ENCODE data around the gene PTH2. TPM values are rescaled to one million over a fixed set of nuclear protein-coding genes. Genes with fewer than 3 reads are reported as not detected.

PTH2 gene
- total and polyA plus RNA-seq, 2 of the 8 experiments (the other 6 are each of a cell fraction or from before 2014, with no cell fraction given), result not detected

DNA sequence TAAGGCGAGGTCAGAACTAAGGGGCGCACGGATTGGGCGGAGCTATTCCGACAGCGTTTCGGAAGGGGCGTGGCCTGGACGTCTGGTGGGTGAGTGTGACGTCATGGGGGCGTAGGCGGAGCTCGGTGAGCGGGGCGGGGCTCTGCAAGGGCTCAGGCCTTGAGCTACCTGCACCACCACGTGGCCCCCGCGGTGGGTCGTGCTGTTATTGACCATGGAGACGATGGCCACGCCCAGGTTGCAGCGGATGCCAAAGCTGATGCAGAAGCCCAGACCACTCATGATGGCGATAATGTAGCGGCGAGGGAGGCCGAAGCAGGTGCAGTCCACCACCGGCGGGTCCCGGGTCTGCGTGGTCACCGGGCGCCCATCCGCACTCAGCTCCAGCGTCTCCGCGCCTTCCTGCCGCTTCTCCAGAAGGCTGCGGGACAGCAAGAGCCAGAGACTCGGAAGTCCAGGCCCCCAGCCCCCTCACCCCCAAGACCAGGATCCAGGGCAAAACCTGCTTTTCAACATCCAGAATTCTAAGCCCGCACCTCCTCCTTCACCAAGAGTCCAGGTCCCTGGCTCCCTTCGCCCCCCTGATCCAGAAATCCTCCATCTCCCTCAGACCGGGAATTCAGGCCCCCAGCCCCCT lies 13.3 kb upstream of the PTH2 start (continued):
- TF ChIP-seq, protein P1, sequence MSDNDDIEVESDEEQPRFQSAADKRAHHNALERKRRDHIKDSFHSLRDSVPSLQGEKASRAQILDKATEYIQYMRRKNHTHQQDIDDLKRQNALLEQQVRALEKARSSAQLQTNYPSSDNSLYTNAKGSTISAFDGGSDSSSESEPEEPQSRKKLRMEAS (IDR thresholded peaks at IDR 0.05), result peak; percentile 96
- TF ChIP-seq EGR1 (IDR thresholded peaks at IDR 0.05; ENCODE audit: borderline replicate concordance, low read depth, low read length) (peak; percentile 61; the same call in 1 of the 2 replicates), NRF1 (IDR thresholded peaks at IDR 0.05; ENCODE audit: low read depth, low read length) (no peak), CREB1 (IDR thresholded peaks at IDR 0.05) (peak; percentile 95), SIRT6 (IDR thresholded peaks at IDR 0.05; ENCODE audit: low read length) (no peak), CBX8 (IDR thresholded peaks at IDR 0.05; ENCODE audit: borderline replicate concordance, low read depth, low read length) (no peak), SP4 (IDR thresholded peaks at IDR 0.05; ENCODE audit: low read length) (0 out of 2 replicates have a peak, but pooled peaks have one; percentile 41), GTF2F1 (IDR thresholded peaks at IDR 0.05; ENCODE audit: borderline replicate concordance, low read depth, low read length) (no peak), CBX5 (IDR thresholded peaks at IDR 0.05; ENCODE audit: low read depth, low read length) (no peak), SIN3A (conservative IDR thresholded peaks at IDR 0.05 in 1 of 2, IDR thresholded peaks at IDR 0.05 in 1 of 2; ENCODE audit: low read depth in 1 of 2, low read length in 2 of 2) (peak in 1 of 2 experiments; percentile 68; a peak in 1 of 4 replicates), CHD1 (IDR thresholded peaks at IDR 0.05; ENCODE audit: low read depth, low read length) (no peak), RAD21 (IDR thresholded peaks at IDR 0.05 in 1 of 2, conservative IDR thresholded peaks at IDR 0.05 in 1 of 2; ENCODE audit: low read depth in 2 of 2, low read length in 2 of 2) (no peak), SUZ12 (IDR thresholded peaks at IDR 0.05; ENCODE audit: low read length) (no peak), JUN (IDR thresholded peaks at IDR 0.05; ENCODE audit: low read depth, low read length) (no peak), BCL11A (IDR thresholded peaks at IDR 0.05; ENCODE audit: low read depth in 2 of 2, low read length in 2 of 2) (no peak), KDM1A (IDR thresholded peaks at IDR 0.05; ENCODE audit: borderline replicate concordance, low read length) (no peak)
- TF ChIP-seq, protein P2, sequence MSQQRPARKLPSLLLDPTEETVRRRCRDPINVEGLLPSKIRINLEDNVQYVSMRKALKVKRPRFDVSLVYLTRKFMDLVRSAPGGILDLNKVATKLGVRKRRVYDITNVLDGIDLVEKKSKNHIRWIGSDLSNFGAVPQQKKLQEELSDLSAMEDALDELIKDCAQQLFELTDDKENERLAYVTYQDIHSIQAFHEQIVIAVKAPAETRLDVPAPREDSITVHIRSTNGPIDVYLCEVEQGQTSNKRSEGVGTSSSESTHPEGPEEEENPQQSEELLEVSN (IDR thresholded peaks at IDR 0.05), result peak; percentile 44; the same call in 1 of the 2 replicates
- TF ChIP-seq, protein P3, sequence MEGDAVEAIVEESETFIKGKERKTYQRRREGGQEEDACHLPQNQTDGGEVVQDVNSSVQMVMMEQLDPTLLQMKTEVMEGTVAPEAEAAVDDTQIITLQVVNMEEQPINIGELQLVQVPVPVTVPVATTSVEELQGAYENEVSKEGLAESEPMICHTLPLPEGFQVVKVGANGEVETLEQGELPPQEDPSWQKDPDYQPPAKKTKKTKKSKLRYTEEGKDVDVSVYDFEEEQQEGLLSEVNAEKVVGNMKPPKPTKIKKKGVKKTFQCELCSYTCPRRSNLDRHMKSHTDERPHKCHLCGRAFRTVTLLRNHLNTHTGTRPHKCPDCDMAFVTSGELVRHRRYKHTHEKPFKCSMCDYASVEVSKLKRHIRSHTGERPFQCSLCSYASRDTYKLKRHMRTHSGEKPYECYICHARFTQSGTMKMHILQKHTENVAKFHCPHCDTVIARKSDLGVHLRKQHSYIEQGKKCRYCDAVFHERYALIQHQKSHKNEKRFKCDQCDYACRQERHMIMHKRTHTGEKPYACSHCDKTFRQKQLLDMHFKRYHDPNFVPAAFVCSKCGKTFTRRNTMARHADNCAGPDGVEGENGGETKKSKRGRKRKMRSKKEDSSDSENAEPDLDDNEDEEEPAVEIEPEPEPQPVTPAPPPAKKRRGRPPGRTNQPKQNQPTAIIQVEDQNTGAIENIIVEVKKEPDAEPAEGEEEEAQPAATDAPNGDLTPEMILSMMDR (IDR thresholded peaks at IDR 0.05; ENCODE audit: control extremely low read depth in 1 of 3, insufficient read depth in 1 of 3, low read depth in 1 of 3, low read length in 3 of 3), result no peak
- TF ChIP-seq, protein P4, sequence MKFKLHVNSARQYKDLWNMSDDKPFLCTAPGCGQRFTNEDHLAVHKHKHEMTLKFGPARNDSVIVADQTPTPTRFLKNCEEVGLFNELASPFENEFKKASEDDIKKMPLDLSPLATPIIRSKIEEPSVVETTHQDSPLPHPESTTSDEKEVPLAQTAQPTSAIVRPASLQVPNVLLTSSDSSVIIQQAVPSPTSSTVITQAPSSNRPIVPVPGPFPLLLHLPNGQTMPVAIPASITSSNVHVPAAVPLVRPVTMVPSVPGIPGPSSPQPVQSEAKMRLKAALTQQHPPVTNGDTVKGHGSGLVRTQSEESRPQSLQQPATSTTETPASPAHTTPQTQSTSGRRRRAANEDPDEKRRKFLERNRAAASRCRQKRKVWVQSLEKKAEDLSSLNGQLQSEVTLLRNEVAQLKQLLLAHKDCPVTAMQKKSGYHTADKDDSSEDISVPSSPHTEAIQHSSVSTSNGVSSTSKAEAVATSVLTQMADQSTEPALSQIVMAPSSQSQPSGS (IDR thresholded peaks at IDR 0.05; ENCODE audit: low read length), result no peak
